Stimulated activated CD4-positive, alpha-beta T cell treated with anti-CD3 and anti-CD28 coated beads, TNF-alpha, amount 100 ng/mL, for 1 hour (primary cell): ENCODE measurements around the gene ERN1.
A peak's percentile ranks its signal among the peaks of the same experiment; 100 is the strongest.

ENCODE experiments used
- DNase-seq, 3 donors: peaks; one replicate each; pipeline ENCODE4 v3.0.0-alpha.2; 2020; ENCODE audit warnings: low read depth in 3 of 3, low spot score in 1 of 3

Gene ERN1

DNA sequence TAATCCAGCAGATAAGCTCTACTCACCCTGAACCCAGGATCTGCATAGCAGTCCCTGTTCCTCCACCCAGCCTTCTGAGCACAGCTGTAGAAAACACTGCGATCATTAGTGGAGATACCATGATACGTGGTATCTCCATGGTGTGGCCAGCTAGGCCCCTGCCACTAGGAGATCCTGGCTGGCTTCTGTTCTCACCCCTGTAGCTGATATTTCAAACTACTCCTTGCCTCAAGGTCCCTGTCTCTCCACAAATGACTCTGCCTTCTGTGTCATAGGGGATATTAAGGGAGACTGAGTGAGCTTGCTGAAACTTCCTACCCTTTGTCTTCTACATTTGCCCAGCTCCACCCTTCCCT is 44.3 kb downstream of the ERN1 start:
- no peak for DNase-seq

DNA sequence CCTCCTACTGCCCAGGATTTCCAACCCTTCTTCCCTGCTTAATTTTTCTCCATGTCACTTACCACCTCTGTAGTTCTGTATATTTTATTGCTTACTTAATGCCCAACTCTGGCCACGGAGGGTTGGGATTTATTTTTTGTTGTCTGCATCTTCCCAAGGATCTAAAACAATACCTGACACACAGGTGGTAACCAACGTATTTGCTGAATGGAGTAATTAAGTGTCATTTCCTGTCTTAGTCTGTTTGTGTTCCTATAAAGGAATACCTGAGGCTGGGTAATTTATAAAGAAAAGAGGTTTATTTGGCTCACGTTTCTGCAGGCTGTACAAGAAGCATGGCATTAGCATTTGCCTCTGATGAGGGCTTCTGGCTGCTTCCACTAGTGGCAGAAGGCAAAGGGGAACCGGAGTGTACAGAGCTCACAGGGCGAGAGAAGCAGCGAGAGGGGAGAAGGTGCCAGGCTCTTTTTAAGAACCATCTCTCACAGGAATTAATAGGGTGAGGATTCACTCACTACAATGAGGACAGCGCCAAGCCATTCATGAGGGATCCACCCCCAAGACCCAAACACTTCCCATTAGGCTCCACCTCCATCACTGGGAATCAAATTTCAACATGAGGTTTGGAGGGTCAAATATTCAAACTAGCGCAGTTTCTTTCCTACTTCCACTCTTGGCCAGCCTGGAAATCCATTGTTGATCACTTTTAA is 44.8 kb downstream of the ERN1 start:
- no peak for DNase-seq

DNA sequence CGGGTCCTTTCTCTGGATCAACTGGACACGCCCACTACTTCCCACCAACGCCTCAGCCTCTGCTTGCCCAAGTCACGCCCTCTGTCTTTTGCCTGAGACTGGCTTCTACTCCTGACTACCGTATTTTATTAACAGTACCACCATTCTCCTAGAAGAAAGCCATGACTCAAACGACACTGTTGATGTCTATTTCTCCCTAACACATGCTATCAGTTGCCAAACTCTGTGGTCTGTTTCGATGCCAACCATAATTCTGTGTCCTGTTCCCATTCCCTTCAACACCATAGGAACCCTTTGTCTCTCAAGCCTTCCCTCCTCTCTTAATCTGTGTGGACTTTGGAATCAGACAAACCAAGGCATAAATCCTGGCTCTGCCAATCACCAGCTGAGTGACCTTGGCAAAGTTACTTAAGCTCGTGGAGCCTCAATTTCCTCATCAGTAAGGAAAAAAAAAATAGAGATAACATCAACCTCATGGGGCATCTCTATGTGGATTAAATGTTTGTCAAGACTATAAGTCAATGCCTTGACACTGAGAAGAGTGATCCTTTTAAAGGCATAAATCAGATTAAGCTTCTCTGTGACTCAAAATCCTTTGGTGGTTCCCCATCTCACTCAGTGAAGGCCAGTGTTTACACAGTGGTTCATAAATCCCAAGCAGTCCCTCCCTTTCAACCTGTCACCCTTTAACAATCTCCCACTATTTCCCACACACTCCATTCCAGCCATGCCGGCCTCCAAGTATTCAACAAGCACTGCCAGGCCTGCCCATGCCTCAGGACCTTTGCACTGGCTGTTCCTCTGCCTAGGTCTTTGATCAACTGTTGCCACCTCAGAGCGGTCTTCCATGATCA is 45.6 kb downstream of the ERN1 start:
- no peak for DNase-seq

GRCh38 chr17:64083563-64084085 is 46.3 kb downstream of the ERN1 start:
- no peak for DNase-seq

- no peak for DNase-seq
Observed at GRCh38 chr17:64083093-64083492, 46.9 kb downstream of the ERN1 start.

GRCh38 chr17:64081802-64082799 is 47.8 kb downstream of the ERN1 start:
- no peak for DNase-seq

DNA sequence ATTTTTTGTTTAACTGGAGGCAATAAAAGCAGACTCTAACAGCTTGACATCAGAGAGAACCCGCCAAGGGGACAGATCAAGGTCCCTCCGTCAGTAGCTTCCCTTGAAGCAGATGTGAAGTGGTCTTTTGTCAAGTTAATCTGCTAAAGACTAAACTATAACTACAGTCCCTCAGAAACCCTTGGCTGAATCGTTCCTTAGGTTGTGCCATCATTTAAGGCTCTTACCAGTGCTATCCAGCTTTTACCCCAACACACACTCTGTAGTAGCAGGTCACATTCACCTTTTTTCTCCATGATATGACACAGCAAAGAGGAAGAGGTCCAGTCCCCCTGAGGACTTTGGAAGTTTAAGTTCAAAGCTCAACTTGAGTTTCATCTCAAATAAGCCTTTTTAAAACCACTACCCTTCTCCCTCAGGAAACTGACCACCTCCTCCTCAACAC is 49.7 kb downstream of the ERN1 start:
- DNase-seq, result no peak

GRCh38 chr17:64077379-64077778 is 52.6 kb downstream of the ERN1 start:
- DNase-seq, result no peak

GRCh38 chr17:64075913-64076312 is 54.0 kb downstream of the ERN1 start:
- no peak for DNase-seq

GRCh38 chr17:64074704-64075426 is 55.1 kb downstream of the ERN1 start:
- DNase-seq, result no peak

- no peak for DNase-seq
Observed at GRCh38 chr17:64073771-64074703, 55.9 kb downstream of the ERN1 start.

- DNase-seq, result no peak
Observed at GRCh38 chr17:64071111-64071510, 58.8 kb downstream of the ERN1 start.

GRCh38 chr17:64070213-64070612 is 59.7 kb downstream of the ERN1 start:
- DNase-seq, result no peak

GRCh38 chr17:64069143-64069542 is 60.8 kb downstream of the ERN1 start:
- no peak for DNase-seq

DNA sequence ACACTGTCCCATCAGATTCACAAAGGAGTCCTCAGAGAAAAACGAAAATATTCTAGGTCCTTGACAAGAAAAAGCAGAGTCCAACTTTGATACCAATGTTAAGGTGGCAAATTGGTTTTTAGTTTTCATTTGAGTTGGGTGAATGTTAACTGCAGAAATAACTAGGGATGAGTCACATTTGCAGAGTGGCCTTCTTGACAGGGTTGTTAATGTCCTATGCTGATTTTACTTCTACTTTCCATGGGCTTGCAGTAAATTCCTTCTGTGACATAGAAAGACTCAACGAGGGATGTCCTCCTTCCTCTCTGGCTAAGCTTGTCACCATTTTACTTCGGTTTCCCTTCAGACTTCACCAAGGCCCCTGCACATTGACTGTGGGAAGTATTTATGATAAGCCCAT is 62.3 kb downstream of the ERN1 start:
- DNase-seq, result no peak

DNA sequence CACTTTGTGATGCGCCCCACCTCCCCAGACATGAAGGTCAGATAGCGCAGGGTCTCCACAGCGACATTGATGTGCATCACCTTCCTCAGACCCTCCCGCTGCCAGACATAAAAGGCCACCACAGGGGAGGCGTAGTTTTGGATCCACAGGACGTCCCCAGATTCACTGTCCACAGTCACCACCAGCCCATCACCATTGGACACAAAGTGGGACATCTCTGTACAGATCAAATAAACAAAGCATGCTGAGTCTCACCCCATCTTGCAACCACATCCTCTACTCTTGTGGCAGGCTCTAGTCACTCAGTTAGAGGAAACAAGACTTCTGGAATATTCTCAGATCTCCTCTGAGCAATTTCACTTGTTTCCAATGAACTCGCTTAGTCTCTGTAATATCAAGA is 63.2 kb downstream of the ERN1 start:
- no peak for DNase-seq

DNA sequence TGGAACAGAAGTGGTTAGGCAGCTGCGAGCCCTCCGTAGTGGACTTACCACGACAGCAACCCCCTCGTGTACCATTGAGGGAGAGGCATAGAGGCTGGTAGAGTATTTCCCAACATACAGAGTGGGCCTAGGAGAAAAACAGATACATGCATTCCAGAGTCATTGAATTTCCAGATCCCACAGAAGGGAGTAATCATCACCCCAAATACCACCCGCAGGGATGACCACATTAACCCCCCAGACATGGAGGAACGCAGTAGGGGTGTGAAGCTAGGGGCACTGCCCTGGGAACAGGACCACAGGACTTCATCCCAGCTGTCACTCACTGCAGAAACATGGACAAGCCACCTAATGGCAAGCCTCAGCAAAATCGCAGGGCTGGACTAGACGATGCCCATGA is 64.8 kb downstream of the ERN1 start:
- no peak for DNase-seq

DNA sequence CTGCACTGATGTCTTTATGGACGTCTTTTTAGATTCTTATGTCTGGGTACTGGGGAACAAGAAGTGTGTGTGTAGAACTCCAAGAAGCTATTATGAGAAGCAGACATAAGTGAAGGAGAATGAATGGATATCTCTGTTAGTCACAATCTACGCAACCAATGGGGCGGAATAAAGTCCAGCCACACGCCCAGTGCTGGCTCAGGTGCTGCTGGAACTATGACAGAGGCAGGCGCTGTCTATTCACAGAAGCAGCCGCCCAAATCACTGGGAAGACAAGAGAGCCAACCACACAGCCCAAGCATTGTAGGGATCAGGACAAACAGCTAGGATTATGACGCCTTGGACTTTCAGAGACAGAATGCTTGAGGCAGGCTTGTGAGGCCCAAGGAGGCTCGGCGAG is 65.6 kb downstream of the ERN1 start:
- DNase-seq, result no peak

GRCh38 chr17:64063766-64064224 is 66.1 kb downstream of the ERN1 start:
- DNase-seq, result peak in 2 of 3 donors; percentile 17 to 37
